Raji (cell line): ENCODE measurements around the gene RASGEF1B.

ENCODE experiments used
- POLR2A ChIP-seq: IDR thresholded peaks from 2 replicates; pipeline ENCODE4 v1.6.1; 2011; ENCODE audit warnings: low read depth, low read length, control low read depth; ENCODE audit not compliant: insufficient read depth

RASGEF1B gene

DNA sequence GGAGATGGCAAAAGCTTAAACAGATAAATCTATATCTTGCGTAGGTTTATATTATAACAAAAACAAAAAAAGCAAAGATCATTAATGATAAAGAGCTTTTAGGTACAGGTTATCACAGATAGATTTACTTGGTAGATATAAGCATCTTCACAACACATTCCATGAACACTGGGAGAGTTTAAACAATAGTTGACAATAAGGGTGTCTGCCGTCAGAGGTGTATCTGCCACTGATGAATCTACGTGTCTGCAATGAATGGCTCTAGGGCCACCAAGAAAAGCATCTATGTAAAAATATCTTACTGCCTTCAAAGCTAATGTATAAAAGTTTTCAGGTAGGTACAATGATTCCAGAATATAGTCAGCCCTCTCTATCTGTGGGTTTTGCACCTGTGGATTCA lies 43.7 kb downstream of the RASGEF1B start:
- no peak for TF ChIP-seq POLR2A

DNA sequence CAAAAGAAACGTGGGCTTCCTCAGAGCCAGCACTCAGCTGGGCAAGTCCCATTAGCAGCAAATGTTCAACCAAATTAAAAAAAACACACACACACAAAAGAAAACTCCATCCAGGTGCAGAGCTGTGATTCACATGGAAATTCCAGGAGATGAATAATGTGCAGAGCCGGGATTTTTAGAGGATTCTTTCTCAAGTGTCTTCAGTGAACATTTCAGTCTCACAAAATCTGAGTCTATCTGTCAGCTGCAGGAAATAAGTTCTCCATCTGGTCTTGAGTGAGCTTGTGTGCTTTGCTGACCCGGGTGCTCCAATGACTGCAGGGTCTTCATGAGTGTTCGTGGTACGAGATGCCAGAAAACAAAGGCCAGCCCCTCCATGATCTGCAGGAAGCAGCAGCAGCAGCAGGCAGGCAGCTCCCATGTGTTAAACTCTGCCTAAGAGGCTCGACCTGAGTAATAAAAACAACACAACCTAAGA lies 44.3 kb downstream of the RASGEF1B start:
- TF ChIP-seq POLR2A = no peak

DNA sequence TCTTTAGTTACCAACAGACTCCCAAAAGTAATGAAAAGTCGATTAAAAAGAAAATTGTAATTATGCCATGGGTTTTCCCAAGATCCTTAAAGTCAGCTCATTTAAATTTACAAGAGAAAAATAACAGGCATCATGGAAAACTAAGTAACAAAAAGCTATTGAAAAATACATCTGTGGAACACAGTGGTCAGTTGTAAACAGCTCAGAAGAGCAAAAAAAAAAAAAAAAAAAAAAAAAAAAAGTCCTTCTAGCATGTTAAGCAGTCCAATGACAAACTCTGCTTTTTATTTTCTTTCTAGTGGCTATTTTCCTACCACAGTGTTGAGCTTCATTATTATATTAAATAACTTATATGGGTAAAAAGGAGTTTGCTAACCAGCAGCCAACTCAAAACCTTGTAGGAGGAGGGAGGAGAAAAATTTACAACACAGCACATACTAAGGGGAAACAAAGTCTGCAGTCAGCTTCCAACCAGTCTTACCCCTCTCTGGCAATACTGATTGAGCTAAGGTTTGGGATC lies 44.9 kb downstream of the RASGEF1B start:
- TF ChIP-seq POLR2A = no peak

DNA sequence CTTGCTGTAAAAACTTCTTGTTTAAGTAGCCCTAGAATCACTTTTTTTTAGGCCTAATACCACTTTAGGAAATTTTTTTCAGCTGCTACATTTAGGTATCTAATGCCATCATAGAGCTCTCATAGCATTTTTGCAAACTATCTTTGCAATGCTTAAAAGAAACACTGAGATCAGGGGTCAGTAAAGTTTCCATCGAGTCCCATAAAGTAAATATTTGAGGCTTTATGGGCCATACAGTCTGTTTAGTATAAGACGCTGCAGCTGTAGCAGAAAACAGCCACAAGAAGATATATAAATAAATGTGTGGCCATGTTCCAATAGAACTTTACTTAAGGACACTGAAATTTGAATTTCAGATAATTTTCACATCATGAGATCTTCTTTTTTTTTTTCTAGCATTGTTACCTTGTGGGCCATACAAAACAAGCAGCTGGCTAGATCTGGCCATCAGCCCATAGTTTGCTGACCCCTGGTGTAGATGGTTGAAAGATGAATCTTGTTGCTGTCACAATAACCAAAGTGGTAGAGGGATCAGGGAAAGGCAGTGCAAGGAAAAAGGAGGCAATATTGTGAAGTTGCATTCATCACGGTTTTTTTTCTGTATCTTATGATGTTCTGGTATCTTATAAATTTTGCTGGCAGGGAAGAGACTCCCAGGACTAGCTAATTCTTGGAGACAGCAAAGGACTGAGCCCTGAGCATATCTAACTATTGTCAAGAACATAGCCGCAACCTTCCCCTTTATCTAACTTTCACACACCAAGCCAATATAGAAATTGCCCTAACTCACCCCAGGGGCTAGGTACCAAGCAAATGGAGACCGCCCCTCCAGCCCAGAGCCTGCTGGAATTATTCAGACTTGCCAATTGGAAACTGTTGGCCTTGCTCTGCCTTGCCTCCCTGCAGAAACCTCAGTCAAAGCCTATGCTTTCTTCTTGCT lies 46.6 kb downstream of the RASGEF1B start:
- no peak for TF ChIP-seq POLR2A

DNA sequence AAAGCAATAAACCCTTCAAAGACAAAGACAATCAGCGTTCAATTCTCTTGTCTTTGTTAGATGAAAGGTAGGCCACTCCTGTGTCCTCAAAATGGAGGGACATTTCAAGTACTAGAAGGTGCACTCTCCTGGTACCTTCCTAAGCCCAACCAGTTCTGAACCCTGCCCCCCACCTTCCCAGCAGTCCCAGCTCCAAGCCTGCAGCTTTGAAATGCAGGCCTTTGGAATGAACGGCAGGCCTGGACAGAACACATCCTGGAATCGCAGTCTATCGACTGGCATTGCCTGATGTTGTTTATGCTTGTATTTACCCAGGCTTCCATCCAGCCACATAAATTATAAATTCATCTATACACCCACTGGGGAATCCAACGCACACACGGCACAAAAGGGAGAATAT lies 47.4 kb downstream of the RASGEF1B start:
- TF ChIP-seq POLR2A = no peak

DNA sequence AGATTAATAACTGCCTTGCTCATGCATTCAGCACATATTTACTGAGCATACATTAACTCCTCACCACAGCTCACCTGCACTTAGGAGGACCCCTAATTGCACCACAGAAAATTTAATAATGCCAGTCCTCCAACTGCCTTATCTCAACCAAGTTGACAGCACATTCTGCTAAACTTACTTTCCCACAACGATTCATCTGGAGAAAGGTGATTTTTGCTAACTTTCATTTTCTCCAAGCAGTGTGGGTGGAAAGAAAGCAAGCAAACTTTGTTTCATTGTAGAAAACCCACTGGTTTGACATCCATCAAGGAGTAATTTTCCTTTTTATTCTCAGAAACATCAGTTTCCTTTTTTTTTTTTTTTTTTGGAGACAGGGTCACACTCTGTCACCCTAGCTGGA lies 49.1 kb downstream of the RASGEF1B start:
- no peak for TF ChIP-seq POLR2A

DNA sequence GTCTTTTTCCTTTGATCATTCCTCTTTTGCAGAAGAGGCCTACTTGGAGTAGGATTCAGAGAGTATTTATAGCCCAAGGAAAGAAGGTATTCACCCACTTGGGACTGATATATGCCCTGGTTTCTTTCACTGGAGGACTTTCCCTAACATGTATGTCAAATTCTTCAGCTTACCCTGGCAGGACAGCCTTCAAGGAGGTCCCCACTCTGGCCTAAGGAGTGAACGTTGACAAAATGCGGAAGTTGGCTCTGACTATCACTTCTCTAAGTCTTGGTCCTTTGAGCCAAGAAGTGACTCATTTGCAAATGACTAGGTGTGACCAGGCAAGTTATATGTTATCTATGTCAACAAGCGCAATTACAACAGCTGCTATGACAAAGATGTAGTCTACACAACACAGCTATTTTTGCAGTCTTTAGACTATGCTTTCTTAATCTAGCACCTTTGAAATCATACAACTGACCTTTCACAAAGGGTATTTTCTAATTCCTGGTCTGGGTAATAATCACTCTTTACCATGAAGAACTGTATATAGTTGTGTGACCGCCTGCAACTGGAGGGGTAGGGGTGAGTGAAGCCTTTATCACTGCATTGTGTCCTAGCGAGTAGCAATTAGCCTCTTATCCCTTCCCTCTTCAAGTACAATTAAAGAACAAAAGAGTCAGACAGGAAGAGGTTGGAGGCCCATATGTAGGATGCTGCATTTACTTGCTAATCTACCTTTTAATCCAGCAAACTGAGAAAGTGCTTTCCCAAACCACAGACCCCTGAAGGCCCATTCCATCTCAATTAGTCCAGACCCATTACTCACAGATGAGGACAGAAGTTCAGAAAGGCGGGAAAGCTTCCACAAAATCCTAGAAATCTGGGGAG lies 50.1 kb downstream of the RASGEF1B start:
- no peak for TF ChIP-seq POLR2A

DNA sequence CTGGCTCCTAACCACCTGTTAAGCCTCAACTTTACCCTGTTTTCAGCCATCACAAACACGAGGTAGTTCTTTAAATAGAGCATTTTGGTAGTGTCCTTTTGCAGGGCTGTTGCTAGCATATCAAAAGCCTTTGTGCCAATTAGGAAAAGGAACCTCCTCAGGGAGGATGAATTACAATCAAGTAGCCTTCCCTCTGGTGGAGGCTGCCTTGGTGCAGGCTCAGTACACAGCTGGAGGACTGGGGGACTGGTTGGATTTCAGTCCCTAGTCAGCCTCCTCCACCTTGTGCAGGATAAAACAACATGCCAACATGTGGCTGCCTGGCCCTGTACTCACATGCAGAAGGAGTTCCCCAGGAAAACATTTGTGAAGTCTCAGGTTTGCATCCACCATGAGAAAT lies 53.1 kb downstream of the RASGEF1B start:
- no peak for TF ChIP-seq POLR2A

DNA sequence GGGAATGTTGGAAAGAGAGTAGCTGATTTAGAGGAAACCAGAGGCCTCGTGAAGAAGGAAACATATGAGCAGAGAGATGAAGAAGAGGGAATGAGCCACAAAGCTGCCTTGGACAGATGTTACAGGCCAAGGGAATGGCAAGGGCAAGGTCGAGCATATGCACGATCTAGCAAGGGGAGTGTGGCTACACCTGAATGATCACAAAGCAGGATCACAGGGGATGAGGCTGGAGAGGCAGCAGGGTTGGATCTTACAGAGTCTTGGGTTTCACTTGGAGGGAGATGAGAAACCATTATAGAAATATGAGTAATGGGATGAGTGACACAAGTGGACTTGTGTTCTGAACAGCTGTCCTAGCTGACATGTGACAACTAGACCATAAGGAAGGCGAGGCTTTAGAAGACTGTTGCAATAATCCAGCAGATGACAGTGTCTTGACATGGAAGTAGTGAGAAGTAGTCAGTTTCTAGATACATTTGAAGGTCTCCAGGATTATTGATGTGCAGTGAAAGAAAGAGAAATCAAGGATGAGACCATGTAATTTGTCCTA lies 58.7 kb downstream of the RASGEF1B start:
- no peak for TF ChIP-seq POLR2A

DNA sequence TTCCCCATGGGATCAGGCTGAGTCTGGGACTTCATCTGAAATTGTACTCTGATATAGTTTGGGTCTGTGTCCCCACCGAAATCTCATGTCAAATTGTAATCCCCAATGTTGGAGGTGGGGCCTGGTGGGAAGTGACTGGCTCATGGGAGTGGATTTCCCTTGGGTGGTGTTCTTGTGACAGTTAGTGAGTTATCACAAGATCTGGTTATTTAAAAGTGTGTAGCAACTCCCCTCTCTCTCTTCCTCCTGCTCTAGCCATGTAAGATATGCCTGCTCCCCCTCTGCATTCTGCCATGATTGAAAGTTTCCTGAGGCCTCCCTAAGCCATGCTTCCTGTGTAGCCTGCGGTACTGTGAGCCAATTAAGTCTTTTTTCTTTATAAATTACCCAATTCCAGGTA lies 61.0 kb downstream of the RASGEF1B start:
- no peak for TF ChIP-seq POLR2A

DNA sequence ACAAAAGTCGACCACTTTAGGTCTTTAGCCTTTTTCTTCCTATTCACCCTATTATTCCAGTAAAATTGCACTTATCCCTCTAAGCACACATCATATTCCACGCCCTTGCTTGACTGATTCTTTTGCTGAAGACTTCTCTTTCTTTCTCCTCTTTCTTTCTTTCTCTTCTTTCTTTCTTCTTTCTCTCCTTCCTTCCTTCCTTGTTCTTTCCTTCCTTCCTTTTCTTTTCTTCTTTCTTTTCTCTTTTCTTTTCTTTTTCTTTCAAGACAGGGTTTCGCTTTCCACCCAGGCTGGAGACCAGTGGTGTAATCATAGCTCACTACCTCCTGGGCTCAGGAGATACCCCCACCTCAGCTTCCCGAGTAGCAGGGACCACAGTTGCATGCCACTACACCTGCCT lies 61.9 kb downstream of the RASGEF1B start:
- no peak for TF ChIP-seq POLR2A

DNA sequence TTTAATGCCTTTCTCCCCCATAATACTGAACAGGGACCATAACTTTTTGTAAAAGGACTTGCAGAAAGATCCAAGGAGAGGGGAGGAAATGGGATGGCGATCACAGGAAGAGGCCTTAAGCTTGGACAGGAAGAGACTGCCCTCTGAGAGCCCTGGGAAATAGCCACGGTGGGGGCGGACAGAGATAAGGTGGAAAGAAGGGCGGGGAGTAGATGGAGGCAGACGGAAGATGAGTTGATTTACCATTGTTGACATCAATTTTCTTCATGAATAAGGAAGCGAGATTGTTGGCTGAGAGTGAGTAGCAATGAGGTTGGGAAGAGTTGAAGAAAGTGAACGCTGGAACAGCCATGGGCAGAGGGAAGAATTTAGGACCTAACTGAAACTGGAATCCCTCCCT lies 63.4 kb downstream of the RASGEF1B start:
- no peak for TF ChIP-seq POLR2A

DNA sequence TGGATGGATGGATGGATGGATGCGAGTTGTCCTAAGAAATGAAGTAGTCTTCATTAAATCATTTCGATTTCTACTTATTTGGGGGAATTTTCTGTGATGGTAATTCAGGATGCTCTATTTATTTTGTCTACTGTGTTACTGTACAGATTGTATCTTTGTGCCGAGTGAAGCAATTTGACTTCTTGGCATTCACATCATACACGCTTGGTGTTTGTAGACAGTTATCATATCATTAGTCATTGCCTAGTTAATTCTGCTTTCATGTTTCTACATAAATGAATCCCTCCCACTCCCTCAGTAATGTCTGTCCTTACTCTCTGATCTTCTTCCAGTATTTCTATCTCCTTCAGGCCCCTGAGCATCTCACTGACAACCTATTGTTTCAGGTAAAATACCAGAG lies 64.0 kb downstream of the RASGEF1B start:
- TF ChIP-seq POLR2A = no peak

DNA sequence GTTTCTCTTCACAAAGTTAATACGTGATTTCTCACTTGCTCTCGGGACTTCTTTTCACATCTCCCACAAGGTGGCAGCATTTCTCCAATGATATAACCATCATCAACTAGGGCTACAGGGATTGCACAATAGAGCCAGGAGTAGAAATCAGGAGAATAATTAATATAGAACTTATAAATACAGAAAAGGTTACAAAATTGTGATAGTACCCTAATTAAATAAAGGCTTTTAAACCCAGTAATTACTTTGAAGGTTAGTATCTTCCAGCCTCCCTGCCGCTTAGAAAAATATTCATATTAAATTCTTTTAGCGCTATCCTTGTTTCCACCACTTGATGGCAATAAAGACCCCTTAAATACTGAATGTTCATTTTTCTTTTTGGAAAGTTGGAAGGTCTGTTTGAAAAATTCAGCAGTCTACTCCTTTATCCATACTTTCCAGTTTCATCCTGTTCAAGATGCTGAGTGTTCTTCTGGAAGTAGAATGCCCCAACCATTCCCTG lies 65.8 kb downstream of the RASGEF1B start:
- no peak for TF ChIP-seq POLR2A

DNA sequence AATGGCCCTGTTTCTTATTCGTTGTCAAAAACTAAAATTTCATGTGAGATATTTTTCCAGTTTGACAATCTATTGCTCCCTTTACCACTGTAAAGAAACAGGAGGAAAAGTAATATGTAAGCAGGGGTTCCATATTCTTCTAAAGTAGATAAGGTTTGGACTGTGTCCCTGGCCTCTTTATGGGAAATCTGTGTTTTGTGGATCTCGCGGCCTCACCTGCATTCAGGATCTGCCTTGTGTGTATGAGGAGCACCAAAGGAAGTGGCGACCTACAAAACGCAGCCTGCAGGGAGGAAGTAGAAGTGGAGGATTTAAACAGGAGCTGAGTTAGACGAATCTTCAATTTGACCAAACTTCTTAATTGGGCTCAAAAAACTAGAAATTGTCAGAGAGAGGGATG lies 67.0 kb downstream of the RASGEF1B start:
- no peak for TF ChIP-seq POLR2A
